Mammary microvascular endothelial cell (primary cell): ENCODE measurements around the gene RAD51C. TPM values are rescaled to one million over a fixed set of nuclear protein-coding genes. Genes with fewer than 3 reads are reported as not detected.

ENCODE experiments used
- total RNA-seq: library from RNA; depleted of rRNA; stranded (reverse); fragments of >200 nt; gene quantifications from 2 replicates; pipeline ENCODE4 v1.2.3, GENCODE V29; 2015

The RAD51C gene
- 47.5 and 58.9 TPM in 2 replicates for total RNA-seq

GRCh38 chr17:58692239-58693055 lies at the start of gene RAD51C:
Gene RAD51C (plus strand): TSS chr17:58692602. CDS start chr17:58692644, 42 bp downstream.

GRCh38 chr17:58691701-58692238 lies 632 bp upstream of the RAD51C start, which contains the start of gene TEX14:
Gene TEX14 (minus strand): TSS chr17:58692045. CDS start chr17:58652001, 40,044 bp downstream.

GRCh38 chr17:58755577-58756245 lies 63.3 kb downstream of the RAD51C start, which contains the start of gene PPM1E:
Gene PPM1E (plus strand): TSS chr17:58755854.

Other genes starting within 250 kb of the RAD51C start
- gene HSF5, start 204.2 kb upstream of the RAD51C start, total RNA-seq: under 0.01 TPM in 1 of 2 replicates, not detected in the other
- gene MTMR4, start 178.0 kb upstream of the RAD51C start, total RNA-seq: 27.2 and 34.1 TPM in 2 replicates
- gene TEX14, start 557 bp upstream of the RAD51C start, total RNA-seq: 0.27 TPM in 1 of 2 replicates, not detected in the other
- not detected in 2 replicates for gene PPM1E, start 63.3 kb downstream of the RAD51C start, total RNA-seq